Measurements from ENCODE around the gene CLRN3. TPM values are rescaled to one million over a fixed set of nuclear protein-coding genes. Genes with fewer than 3 reads are reported as not detected.

CLRN3 gene
- total RNA-seq, 3 donors from 2014 or later = 0.98 TPM; not detected in 2

DNA sequence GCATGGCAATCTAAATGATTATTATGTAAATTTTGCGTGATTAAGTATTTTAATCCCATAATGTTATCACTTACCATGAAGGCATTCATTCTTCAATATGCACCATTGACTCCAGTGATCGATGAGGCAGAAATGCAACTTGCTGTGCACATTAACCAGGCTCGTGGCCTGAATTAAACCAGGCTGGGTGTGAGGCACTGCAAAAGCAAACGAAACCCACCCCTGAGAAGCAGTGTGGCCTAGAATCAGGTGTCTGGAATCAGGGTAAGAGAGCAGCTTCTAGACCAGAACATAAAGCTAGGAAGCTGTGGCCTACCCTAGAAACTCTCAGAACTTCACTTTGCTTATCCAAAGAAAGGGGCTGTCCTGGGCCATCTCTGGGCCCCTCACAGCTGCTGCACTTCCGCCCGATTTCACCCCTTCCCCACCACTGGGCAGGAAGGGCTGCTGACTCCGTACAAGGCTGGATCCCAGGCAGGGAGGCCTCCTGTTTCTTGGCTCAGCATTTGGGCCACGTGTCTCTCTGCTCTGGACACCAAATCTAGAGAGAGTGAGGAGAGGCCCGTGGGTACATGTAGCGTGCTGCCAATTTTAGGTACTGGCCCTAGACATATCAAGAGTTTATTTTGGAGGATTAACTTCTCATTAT lies 18.6 kb upstream of the CLRN3 start:
- Histone ChIP-seq H3K4me1 (peaks cover 5 to 9% of the 10 kb centered on the region in 2 donors), H3K27me3 (no peaks in the 10 kb centered on the region), H3K4me3 (no peak overlapping the region), H3K36me3 (no peaks in the 10 kb centered on the region), H3K9me3 (no peaks in the 10 kb centered on the region), H3K27ac (peak overlapping the region in 1 of 2 donors; percentile 63)
- TF ChIP-seq POLR2A (IDR thresholded peaks at IDR 0.05) (no peak), POLR2AphosphoS5 (IDR thresholded peaks at IDR 0.05) (no peak)
- TF ChIP-seq, protein P1, sequence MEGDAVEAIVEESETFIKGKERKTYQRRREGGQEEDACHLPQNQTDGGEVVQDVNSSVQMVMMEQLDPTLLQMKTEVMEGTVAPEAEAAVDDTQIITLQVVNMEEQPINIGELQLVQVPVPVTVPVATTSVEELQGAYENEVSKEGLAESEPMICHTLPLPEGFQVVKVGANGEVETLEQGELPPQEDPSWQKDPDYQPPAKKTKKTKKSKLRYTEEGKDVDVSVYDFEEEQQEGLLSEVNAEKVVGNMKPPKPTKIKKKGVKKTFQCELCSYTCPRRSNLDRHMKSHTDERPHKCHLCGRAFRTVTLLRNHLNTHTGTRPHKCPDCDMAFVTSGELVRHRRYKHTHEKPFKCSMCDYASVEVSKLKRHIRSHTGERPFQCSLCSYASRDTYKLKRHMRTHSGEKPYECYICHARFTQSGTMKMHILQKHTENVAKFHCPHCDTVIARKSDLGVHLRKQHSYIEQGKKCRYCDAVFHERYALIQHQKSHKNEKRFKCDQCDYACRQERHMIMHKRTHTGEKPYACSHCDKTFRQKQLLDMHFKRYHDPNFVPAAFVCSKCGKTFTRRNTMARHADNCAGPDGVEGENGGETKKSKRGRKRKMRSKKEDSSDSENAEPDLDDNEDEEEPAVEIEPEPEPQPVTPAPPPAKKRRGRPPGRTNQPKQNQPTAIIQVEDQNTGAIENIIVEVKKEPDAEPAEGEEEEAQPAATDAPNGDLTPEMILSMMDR (IDR thresholded peaks at IDR 0.05) = no peak
- no peak for DNase-seq (ENCODE audit: low spot score in 2 of 2)
- intact Hi-C loops (cut with DNase I; ENCODE audit: low total_unique reads) = no loop called here

DNA sequence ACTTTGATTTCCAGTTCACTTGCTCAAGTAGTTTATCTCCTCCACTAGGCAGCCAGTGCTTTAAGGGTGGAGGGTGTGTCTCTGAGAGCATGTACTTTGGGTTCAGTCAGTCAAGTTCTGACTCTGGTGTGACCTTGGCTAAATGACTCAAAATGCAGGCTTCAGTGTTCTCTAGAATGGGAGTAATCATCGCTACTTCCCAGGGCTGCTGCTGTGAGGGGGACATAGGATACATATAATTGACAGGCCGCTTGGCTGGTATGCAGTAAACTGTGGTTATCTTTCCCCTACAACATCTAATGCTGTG lies 17.7 kb upstream of the CLRN3 start:
- Histone ChIP-seq H3K9me3 (no peaks in the 10 kb centered on the region), H3K27me3 (no peaks in the 10 kb centered on the region), H3K4me3 (no peak overlapping the region), H3K36me3 (no peaks in the 10 kb centered on the region), H3K27ac (peak overlapping the region in 1 of 2 donors; percentile 19), H3K4me1 (peaks cover 5 to 9% of the 10 kb centered on the region in 2 donors)
- DNase-seq (ENCODE audit: low spot score in 2 of 2) = no peak
- intact Hi-C loops (cut with DNase I; ENCODE audit: low total_unique reads) = no loop called here
- no peak for TF ChIP-seq POLR2A (IDR thresholded peaks at IDR 0.05)
- TF ChIP-seq, protein P1 (IDR thresholded peaks at IDR 0.05) = no peak
- TF ChIP-seq POLR2AphosphoS5 (IDR thresholded peaks at IDR 0.05) = no peak

DNA sequence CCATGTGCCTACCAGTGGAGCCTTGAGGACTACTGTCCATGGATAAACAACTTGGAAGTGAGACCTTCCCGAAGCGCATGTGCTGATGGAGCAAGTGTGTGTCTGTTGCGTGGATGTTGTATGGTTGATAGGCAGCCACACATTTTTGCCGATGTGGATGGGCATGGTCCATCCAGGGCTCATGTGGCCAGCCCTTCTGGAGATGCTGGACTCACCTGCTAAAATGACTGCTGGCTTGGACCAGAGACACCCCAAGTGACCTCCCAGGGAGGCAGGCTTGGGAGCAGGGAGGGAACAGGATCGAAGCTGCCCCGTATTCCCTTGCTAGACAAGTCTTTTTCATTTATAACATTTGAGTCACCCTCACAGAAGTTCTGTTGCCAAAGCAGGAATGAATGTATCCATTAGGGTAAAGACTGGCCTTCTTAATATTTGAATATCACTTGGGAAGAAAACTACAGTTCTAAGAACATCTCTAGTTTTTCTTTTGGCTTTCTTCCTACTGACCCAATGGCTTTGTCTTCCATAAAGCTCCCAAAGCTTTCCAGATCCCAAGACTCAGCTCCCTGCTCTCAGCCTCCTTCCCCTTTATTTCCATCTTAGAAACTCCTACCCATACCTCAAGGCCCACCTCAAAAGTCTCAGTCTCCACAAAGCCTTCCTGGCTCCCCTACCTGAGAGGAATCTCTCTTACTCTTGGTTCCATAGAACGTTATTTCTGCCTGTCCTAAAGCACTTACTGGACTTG lies 17.1 kb upstream of the CLRN3 start:
- no peak for DNase-seq (ENCODE audit: low spot score in 2 of 2)
- TF ChIP-seq, protein P1 (IDR thresholded peaks at IDR 0.05) = no peak
- TF ChIP-seq POLR2AphosphoS5 (IDR thresholded peaks at IDR 0.05) (no peak), POLR2A (IDR thresholded peaks at IDR 0.05) (no peak)

DNA sequence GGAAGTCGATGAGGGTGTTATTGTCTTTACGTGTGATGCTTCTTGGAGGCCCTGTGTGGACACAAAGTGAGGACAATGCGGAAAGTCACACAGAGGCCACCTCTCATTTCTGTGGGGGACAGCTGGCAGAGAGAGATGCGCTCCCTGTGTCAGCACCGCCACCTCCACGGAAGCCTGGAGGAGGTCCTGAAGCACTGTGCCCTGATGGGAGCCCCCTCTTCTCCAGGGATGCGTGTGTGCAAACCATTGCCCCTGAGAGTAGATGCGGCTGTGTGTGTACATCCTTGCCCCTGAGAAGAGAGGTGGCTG lies 16.2 kb upstream of the CLRN3 start:
- peaks cover 5 to 9% of the 10 kb centered on the region in 2 donors for H3K4me1 ChIP-seq
- peak overlapping the region in 1 of 3 donors; percentile 84 for H3K4me3 ChIP-seq
- no peaks in the 10 kb centered on the region for H3K9me3 ChIP-seq
- no peak for DNase-seq (ENCODE audit: low spot score in 2 of 2)
- intact Hi-C loops (cut with DNase I; ENCODE audit: low total_unique reads) = loop anchor here (5.0 to 10.0 kb wide), 2 partner anchors 103 to 156 kb away; no protein-coding TSS in a partner anchor
- H3K27ac ChIP-seq = peak overlapping the region in 1 of 2 donors; percentile 93
- no peaks in the 10 kb centered on the region for H3K27me3 ChIP-seq
- H3K36me3 ChIP-seq = no peaks in the 10 kb centered on the region
- TF ChIP-seq, protein P1 (IDR thresholded peaks at IDR 0.05) = no peak
- no peak for TF ChIP-seq POLR2AphosphoS5 (IDR thresholded peaks at IDR 0.05)
- TF ChIP-seq POLR2A (IDR thresholded peaks at IDR 0.05) = no peak

More for the DNA sequence above, 17.1 kb upstream of the CLRN3 start:
- H3K9me3 ChIP-seq = no peaks in the 10 kb centered on the region
- H3K4me1 ChIP-seq = peaks cover 5 to 9% of the 10 kb centered on the region in 2 donors
- intact Hi-C loops (cut with DNase I; ENCODE audit: low total_unique reads) = loop anchor here (5.0 to 10.0 kb wide), 2 partner anchors 102 to 155 kb away; no protein-coding TSS in a partner anchor
- peak overlapping the region in 1 of 2 donors; percentile 93 for H3K27ac ChIP-seq
- no peak overlapping the region for H3K4me3 ChIP-seq
- no peaks in the 10 kb centered on the region for H3K27me3 ChIP-seq
- no peaks in the 10 kb centered on the region for H3K36me3 ChIP-seq

All from breast epithelium (tissue), 4 donors.